HG02623 (cell line): ENCODE data around the gene RARRES2.
"Not testable (repeated sequence)": the region's sequence is repeated elsewhere in the genome, so short reads cannot be mapped to it uniquely, and the experiment has no call there.

Experiments used
- ATAC-seq: cut with Tn5 transposase; IDR thresholded peaks from one replicate; pipeline ENCODE4 v1.9.1; 2021; ENCODE audit warnings: moderate library complexity; ENCODE audit not compliant: unreplicated experiment

Gene RARRES2

DNA sequence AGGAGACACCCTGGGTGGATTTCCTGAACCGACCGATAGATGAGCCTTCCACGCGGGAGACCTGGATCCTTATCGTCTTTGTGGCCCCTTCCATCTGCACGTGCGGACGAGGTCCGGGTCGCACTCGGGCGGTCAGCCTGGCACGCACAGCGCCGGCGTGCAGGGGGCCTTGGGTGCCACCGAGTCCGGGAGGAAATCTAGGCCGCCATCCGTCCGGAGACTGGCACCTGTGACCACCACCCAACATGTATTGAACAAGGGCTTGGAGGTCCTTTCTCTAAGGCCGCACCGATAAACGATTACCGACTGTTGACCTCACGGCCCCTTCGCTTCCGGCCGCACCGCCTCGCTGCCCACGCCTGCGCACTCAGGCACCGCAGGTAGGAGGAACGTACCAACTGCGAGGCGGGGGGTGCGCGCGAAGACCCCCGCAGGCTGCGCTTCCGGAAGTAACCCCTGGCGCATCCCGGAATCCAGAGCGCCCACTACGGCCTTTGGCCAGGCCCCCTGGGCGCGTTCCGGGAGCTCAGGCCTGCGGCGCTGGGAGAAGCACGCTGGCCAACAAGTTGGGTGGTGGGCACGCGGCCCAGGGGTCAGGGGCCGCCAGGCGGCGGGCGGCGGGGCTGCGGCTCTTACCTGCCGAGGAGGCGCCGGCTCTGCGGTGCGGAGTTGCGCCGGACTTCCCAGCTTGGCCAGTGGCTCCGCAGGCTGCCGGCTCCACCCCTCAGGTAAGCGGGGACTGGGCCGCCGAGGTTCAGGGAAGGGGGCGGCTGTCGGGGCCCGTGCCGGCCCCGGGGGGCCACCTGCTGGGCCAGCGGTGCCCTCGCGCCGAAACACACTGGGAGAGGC is 18.4 kb downstream of the RARRES2 start, which contains the start of the genes ACTR3C and LRRC61:
TSS of gene ACTR3C (minus strand) at position 713 of the 849 bp plus-strand sequence. CDS start 28,249 bp downstream, outside the sequence.
TSS of gene LRRC61 (plus strand) at position 523 of the 849 bp plus-strand sequence. CDS start 13,507 bp downstream, outside the sequence.
- ATAC-seq: peak; percentile 52

DNA sequence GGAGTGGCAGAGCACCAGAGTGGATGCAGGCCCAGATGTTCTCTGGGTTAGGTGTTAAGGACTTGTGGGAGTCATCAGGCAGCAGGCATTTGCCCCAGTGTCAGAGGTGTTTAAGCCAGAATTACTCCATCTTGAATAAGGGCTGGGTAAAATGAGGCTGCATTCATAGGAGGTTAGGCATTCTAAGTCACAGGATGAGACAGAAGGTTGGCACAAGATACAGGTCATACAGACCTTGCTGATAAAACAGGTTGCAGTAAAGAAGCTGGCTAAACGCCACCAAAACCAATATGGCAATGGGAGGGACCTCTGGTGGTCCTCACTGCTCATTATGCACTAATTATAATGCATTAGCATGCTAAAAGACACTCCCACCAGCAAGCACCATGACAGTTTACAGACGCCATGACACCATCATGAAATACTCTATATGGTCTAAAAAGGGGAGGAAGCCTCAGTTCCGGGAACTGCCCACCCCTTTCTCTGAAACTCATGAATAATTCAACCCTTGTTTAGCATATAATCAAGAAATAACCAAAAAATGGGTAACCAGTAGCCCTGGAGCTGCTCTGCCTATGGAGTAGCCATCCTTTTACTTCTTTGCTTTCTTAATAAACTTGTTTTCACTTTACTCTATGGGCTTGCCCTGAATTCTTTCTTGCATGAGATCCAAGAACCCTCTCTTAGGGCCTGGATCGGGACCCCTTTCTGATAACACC is 19.2 kb downstream of the RARRES2 start:
- ATAC-seq: no peak

DNA sequence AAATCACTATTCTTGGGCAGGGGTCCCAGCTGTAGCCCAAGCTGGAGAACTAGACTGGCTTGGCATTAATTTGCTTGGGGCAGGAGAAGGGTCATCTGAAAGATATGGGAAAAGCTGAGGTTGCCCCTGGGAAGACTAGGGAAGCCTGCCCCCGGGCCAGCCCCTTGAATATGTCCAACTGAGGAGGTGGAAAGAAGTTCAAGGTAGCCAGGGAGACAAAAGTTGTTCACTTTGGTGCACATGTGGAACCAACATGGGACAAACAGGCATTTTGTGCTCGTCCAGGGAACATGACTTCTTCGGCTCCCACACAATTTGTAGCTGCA is 19.7 kb downstream of the RARRES2 start:
- no peak for ATAC-seq

DNA sequence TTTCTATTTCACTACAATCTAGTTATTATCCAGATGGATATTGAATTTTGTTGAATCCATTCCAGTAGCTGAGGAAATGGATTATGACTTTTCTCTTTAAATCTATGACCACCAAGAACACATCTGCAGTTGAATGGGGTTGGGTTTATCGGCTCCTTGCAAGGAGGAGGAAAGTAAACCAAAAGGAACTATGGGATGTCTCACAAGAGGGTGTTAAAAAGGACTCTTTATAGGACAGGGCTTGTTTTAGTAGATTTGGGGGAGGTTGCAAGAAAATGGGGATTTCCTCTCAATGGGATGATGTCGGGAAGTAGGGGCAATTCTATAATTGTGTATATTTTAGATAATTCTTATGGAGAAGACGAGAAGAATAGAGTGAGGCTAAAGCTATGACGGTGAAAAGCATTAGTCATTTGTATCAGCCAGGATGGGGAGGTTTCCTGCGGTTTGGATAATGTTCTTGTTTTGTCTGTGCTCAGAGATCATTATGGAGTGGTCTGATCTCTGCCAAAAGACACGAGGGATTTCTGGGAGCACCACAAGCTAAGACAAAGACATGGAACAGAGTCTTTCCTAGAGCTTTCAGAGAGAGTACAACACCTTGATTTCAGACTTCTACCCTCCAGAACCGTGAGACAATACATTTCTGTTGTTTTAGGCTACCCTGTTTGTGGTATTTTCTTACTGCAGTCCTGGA is 23.5 kb downstream of the RARRES2 start:
- ATAC-seq: no peak

DNA sequence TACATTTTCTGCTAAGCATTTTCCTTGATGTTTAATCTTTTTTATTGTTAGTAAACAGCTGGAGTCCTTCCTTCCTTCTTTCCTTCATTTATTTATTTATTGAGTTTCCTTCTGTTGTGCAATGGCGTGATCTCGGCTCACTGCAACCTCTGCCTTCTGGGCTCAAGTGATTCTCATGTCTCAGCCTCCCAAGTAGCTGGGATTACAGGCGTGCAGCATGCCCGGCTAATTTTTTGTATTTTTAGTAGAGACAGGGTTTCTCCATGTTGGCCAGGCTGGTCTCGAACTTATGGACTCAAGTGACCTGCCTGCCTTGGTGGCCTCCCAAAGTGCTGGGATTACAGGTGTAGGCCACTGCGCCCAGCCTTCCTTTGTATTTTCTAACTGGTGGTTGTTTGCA is 24.4 kb downstream of the RARRES2 start:
- not testable (repeated sequence) for ATAC-seq

DNA sequence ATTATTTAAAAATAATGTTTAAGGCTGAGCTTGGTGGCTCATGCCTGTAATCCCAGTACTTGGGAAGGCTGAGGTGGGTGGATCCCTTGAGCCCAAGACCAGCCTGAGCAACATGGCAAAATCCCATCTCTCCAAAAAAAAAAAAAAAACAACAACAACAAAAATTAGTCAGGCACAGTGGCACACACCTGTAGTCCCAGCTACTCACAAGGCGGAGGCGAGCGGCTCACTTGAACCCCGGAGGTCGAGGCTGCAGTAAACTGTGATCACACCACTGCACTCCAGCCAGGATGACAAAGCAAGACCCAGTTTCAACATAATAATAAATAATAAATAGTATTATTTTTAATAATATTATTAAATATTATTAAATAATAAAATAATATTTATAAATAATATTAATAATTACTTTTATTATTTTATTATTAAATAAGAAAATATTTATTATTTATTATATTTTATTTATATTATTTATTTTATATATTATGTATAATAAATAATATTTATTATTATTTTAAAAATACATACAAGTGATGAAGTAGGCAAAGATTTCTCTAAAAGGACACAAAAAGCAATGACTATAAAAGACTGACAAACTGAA is 26.7 kb downstream of the RARRES2 start:
- ATAC-seq: no peak

DNA sequence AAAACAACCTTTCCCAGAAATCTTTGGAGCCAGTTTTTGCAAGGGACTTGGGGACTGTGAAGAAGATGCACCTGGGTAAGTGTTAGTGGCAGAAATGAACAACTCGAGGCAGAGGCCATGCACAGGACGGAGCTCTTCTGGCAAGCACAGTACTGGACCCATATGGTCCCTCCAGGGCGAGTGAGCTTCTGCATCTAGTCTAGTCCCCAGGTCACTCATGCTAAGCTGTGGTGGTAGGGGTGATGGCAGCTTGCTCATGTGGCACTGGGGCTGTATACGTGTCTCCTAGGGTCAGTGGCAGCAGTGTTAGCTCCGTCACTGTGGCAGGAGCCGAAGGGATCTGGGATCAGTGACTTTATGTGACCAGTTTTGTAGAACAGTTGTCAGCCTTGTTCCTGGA is 27.6 kb downstream of the RARRES2 start:
- ATAC-seq: no peak

DNA sequence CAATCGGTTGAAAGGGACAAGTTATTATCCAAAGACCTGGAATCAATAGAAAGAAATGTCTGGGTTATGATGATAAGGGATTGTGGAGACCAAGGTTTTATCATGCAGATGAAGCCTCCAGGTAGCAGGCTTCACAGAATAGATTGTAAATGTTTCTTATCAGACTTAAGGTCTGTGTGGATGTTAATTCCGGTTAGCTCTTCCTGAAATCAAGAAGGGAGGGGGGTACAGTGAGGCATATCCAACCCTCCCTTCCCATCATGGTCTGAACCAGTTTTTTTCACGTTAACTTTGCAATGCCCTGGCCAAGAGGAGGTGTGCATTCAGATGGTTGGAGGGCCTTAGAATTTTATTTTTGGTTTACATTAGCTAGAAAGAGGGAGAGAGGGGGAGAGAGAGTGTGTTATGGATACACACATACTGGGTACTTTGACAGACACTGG is 28.0 kb downstream of the RARRES2 start:
- ATAC-seq: no peak

DNA sequence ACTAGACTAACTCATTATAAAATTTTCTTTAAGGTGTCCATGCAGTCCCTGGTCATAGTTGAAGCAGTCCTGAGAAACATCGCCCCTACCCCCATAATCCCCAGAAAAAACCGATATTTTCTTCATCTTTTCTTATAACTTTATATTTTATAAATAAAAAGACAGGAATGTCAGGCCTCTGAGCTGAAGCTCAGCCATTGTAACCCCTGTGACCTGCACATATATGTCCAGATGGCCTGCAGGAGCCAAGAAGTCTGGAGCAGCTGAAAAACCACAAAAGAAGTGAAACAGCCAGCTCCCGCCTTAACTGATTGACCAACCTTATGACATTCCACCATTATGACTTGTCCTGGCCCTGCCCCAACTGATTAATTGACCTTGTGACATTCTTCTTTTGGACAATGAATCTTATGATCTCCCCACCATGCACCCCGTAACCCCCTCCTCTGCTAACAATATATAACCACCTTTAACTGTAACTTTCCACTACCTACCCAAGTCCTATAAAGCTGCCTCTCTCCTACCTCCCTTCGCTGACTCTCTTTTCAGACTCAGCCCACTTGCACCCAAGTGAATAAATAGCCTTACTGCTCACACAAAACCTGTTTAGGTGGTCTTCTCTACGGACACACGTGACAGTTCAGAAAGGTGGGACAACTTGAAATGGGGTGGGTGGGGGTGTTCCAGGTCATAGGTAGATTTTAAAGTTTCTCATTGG is 28.6 kb downstream of the RARRES2 start:
- not testable (repeated sequence) for ATAC-seq

DNA sequence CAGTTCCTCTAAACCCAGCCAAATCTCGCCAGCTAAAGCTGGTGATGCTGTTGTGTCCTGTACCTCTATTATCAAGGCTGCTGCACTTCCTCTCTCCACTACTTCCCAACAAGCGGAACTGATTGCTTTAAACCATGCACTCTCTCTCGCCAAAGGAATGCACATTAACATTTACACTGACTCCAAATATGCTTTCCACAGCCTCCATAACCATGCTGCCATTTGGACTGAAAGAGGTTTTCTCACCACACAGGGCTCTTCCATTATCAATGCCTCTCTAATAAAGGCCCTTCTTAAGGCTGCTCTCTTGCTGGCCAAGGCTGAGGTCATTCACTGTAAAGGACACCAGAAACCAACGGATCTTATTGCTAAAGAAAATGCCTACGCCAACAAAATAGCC is 29.7 kb downstream of the RARRES2 start:
- no peak for ATAC-seq

DNA sequence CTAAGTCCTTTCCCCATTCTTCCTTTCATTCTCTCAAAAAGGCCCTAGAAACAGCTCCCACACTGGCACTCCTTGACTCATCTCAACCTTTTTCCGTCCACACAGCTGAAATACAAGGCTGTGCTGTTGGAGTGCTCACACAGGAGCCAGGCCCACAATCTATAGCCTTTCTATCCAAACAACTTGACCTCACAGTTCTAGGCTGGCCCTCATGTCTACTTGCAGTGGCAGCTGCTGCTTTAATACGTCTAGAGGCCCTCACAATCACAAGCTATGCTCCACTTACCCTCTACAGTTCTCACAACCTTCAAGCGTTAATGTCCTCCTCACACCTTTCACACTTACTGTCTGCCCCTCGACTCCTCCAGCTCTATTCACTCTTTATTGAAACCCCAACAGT is 30.3 kb downstream of the RARRES2 start:
- no peak for ATAC-seq

DNA sequence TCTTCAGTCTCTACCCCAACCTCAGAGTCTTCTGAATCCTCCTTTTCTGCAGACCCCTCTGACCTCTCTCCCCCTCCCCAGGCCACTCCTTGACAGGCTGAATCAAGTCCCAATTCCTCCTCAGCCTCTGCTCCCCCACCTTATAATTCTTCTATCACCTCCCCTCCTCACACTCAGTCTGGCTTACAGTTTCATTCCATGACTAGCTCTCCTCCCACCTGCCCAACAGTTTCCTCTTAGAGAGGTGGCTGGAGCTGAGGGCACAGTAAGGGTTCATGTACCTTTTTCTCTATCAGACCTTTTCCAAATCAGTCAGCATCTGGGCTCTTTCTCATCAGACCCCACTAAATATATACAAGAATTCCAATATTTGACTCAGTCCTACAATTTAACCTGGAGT is 32.9 kb downstream of the RARRES2 start:
- no peak for ATAC-seq

DNA sequence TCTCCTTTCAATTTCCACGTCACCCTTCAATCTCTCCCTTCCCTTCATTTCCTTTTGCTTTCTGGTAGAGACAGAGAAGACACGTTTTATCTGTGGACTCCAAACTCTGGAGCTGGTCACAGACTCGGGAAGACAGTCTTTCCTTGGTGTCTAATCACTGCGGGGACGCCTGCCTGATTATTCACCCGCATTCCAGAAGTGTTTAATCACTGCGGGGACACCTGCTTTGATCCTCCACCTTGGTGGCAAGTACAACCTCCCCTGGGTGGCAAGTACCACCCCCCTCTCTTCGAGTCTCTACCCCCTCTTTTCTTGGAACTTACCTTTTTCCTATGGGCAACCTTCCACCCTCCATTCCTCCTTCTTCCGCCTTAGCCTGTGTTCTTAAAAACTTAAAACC is 33.5 kb downstream of the RARRES2 start:
- no peak for ATAC-seq

DNA sequence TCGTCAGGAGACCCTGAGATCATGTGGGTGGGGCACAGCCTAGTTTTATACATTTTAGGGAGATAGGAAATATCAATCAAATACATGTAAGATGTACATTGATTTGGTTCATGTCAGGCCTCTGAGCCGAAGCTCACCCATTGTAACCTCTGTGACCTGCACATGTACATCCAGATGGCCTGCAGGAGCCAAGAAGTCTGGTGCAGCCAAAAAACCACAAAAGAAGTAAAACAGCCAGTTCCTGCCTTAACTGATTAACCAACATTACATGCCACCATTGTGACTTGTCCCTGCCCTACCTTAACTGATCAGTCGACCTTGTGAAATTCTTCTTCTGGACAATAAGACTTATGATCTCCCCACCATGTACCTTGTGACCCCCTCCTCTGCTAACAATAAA is 34.3 kb downstream of the RARRES2 start:
- no peak for ATAC-seq

DNA sequence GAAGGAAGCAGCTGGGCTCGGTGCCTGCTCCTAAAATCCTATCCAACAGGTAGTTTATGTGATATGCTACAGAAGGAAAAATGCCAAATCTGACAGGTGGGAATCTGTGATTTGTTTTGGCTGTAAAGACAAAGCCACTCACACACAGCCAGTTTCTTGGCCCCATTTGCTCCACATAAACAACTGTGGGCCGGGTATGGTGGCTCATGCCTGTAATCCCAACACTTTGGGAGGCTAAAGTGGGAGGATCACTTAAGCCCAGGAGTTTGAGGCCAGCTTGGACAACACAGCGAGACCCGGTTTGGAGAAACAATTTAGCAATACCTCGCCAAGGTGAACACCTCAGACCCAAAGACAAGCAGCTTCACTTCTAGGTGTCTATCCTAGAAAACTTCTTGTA is 35.1 kb downstream of the RARRES2 start:
- not testable (repeated sequence) for ATAC-seq

DNA sequence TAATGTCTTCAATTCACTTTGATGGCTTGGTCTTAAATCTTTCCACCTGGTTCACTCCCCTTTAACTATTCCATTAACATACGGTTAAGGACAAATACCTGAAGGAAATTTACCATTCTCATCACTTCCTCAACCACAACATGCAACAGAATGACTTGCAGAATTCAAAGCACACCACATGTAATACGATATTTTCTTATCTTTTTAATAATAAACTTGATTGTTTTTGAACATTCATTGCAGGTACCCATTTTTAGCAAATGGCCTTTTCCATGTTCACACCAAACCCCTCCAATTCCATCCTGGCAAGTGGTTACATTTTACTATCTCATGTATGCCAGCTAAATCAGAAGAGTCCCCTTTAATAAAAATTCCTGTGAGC is 35.5 kb downstream of the RARRES2 start:
- ATAC-seq: not testable (repeated sequence)

DNA sequence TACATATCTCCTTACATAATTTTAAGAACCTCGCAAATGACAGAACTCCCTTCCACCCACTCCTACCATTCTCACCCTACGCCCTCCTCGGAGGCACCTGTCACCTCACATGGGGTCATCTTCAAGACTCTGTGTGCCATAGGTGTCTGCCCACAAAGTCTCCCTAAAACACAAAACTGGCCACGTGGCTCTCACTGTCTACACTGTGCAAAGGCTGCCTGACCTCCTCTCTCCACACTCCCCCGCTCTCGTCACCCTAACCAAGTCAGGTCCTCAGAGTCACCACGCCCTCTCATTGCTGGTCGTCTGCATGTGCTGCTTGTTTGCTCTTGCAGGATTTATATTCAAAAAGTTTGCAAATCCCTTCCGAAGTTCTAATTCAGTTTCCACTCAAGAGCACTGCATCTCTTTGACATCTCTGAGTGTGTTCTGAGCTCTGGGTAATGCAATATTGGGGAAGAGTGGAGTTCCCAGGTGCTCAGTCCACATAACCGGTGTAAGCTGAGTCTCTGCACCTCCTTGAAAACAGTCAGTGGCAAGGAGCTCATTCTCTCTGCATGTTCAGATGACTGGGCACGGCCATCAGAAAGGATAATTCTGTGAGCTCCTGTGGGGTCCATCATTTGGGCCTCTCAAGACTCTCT is 36.0 kb downstream of the RARRES2 start:
- not testable (repeated sequence) for ATAC-seq

DNA sequence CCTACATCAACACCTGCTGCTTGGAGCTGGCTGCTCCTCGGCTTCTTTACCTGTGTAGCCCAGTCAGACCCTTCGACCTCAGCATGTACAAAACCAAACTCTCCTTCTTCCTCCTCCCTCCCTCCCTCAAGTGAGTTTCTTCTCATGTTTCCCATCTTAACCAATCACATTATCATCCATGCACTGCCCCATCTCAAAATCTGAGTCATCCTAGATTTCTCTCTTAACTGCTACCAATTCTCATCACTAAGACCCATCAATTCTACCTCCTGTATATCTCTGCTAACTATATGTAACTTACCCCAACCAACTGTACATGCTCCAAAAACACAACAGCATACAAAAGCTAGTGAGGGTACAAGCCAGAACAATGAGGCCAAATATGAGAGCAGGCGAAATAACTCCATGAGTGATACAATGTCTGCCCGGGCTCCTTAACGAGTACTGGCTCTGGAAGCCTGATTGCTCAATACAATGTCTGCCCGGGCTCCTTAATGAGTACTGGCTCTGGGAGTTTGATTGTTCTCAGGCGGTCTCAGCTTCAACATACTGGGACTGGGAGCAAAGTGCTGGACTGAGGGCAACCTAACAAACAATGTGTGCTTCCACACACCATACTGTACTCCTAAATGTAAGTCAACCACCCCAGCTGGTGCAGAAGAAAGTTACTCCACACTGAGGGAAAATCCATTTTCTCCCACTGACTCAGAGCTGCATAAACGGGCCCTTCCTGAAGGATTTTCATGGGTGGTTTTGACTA is 36.8 kb downstream of the RARRES2 start:
- ATAC-seq: not testable (repeated sequence)

DNA sequence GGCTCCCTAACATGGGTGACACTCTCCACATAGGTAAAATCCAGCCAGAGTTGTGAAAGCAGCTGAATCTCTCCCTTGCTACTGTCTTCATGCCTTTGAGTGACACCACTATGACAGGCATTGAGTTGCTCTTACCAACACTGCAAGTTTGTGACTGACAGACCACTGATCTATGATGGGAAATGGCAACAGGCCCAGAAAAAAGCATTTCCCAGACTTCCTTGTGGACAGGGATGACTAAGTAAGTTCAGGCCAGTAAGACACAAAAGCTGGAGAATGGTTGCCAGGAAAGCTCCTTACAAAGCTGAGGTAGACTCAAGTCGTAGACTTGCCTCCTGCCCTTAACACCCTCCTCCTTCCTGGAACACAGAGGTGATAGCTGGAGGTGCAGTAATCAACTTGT is 38.5 kb downstream of the RARRES2 start:
- not testable (repeated sequence) for ATAC-seq
